IMR-90 (cell line): ENCODE data around the gene TMEM128.

Experiments used
- MAFK ChIP-seq: IDR thresholded peaks from 2 replicates; pipeline ENCODE4 v1.6.1; 2012; ENCODE audit warnings: low read depth, low read length, improper control_type of control experiment
- MXI1 ChIP-seq: IDR thresholded peaks from 2 replicates; pipeline ENCODE4 v1.6.1; 2012; ENCODE audit warnings: low read depth, mild to moderate bottlenecking, low read length, moderate library complexity, borderline replicate concordance
- POLR2A ChIP-seq: IDR thresholded peaks from 2 replicates; pipeline ENCODE4 v1.6.1; 2012; ENCODE audit warnings: mild to moderate bottlenecking, low read depth, low read length
- RAD21 ChIP-seq: IDR thresholded peaks from 2 replicates; pipeline ENCODE4 v1.6.1; 2012; ENCODE audit warnings: low read length, improper control_type of control experiment
- RCOR1 ChIP-seq: IDR thresholded peaks from 2 replicates; pipeline ENCODE4 v1.6.1; 2012; ENCODE audit warnings: mild to moderate bottlenecking, low read length, improper control_type of control experiment; ENCODE audit not compliant: insufficient replicate concordance
- TF ChIP-seq, protein P1 (sequence below): conservative IDR thresholded peaks from 2 replicates; pipeline ENCODE4 v1.5.1; 2012; ENCODE audit warnings: mild to moderate bottlenecking, low read depth, low read length, improper control_type of control experiment
- TF ChIP-seq, protein P2 (sequence below): fragments of 150-350 bp; IDR thresholded peaks from 2 replicates; pipeline ENCODE4 v1.6.1; 2016; ENCODE audit warnings: low read depth, mild to moderate bottlenecking, low read length, moderate library complexity, borderline replicate concordance
- TF ChIP-seq, protein P3 (sequence below): fragments of 150-350 bp; IDR thresholded peaks from 2 replicates; pipeline ENCODE4 v1.6.1; 2017; ENCODE audit warnings: mild to moderate bottlenecking, antibody characterized with exemption, low read length, low read depth

DNA sequence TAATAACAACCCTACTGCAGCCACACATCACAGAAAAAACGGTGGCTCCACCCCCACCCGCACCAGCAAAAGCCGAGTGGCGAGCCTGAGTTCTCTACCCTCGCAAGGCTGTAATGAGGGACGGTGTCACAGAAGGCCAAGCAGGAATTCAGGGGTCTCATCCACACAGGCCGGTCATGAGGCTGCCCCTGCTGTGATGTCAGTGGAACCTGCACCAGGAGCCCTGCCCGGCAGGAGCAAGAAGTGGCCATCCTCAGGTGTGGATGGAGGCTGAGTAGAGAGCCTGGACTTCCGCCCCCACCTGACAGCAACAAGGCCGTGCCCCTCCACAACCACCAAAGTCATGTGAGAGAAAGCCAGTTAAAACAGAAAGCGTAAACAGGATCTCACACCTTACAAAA is 21.3 kb upstream of the TMEM128 start:
- TF ChIP-seq, protein P1, sequence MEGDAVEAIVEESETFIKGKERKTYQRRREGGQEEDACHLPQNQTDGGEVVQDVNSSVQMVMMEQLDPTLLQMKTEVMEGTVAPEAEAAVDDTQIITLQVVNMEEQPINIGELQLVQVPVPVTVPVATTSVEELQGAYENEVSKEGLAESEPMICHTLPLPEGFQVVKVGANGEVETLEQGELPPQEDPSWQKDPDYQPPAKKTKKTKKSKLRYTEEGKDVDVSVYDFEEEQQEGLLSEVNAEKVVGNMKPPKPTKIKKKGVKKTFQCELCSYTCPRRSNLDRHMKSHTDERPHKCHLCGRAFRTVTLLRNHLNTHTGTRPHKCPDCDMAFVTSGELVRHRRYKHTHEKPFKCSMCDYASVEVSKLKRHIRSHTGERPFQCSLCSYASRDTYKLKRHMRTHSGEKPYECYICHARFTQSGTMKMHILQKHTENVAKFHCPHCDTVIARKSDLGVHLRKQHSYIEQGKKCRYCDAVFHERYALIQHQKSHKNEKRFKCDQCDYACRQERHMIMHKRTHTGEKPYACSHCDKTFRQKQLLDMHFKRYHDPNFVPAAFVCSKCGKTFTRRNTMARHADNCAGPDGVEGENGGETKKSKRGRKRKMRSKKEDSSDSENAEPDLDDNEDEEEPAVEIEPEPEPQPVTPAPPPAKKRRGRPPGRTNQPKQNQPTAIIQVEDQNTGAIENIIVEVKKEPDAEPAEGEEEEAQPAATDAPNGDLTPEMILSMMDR: no peak
- TF ChIP-seq, protein P2, sequence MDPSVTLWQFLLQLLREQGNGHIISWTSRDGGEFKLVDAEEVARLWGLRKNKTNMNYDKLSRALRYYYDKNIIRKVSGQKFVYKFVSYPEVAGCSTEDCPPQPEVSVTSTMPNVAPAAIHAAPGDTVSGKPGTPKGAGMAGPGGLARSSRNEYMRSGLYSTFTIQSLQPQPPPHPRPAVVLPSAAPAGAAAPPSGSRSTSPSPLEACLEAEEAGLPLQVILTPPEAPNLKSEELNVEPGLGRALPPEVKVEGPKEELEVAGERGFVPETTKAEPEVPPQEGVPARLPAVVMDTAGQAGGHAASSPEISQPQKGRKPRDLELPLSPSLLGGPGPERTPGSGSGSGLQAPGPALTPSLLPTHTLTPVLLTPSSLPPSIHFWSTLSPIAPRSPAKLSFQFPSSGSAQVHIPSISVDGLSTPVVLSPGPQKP: no peak
- no peak for TF ChIP-seq POLR2A
- TF ChIP-seq RAD21: no peak
- no peak for TF ChIP-seq MAFK
- TF ChIP-seq RCOR1: no peak
- TF ChIP-seq, protein P3, sequence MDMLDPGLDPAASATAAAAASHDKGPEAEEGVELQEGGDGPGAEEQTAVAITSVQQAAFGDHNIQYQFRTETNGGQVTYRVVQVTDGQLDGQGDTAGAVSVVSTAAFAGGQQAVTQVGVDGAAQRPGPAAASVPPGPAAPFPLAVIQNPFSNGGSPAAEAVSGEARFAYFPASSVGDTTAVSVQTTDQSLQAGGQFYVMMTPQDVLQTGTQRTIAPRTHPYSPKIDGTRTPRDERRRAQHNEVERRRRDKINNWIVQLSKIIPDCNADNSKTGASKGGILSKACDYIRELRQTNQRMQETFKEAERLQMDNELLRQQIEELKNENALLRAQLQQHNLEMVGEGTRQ: no peak
- TF ChIP-seq MXI1: no peak
